Measurements from ENCODE around the gene BICDL1. TPM values are rescaled to one million over a fixed set of nuclear protein-coding genes. Genes with fewer than 3 reads are reported as not detected.

Gene BICDL1
- total and polyA plus RNA-seq, 2 experiments from 2014 or later = 3.5 to 3.7 TPM

DNA sequence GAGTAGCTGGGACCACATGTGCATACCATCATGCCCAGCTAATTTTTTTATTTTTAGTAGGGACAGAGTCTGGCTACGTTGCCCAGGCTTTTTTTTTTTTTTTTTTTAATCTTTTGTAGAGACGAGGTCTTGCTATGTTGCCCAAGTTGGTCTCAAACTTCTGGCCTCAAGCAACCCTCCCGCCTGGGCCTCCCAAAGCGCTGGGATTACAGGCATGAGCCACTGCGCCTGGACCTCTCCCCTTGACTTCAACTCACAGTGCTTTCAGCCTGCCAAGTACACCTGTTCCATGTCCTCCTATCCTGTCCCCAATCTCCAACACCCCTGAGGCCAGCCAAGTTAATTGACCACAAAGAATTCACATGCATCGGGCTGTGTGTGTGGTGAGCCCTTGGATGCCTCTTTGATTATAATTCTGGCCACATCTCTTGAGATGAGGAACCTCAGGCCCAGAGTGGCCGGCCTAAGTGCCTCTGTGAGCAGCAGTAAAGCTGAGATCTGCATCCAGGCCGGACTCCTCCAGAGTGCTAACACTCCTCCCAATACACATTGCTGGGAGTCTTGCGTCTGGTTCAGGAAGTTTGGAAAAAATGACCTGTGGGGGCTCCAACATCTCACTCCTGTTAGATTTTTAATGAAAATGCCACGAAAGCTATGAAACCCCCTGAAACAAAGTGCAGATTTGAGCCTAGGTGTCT, 120.7 kb downstream of the BICDL1 start:
- no peaks in the 10 kb centered on the region for H3K9me3 ChIP-seq (ENCODE audit: low read depth)
- no peak for DNase-seq (ENCODE audit: low read depth in 1 of 2, low spot score in 1 of 2)
- no peaks in the 10 kb centered on the region for H3K36me3 ChIP-seq
- peaks cover 3% of the 10 kb centered on the region for H3K4me1 ChIP-seq (ENCODE audit: low read depth)
- no peak overlapping the region for H3K4me3 ChIP-seq
- TF ChIP-seq, protein P1, sequence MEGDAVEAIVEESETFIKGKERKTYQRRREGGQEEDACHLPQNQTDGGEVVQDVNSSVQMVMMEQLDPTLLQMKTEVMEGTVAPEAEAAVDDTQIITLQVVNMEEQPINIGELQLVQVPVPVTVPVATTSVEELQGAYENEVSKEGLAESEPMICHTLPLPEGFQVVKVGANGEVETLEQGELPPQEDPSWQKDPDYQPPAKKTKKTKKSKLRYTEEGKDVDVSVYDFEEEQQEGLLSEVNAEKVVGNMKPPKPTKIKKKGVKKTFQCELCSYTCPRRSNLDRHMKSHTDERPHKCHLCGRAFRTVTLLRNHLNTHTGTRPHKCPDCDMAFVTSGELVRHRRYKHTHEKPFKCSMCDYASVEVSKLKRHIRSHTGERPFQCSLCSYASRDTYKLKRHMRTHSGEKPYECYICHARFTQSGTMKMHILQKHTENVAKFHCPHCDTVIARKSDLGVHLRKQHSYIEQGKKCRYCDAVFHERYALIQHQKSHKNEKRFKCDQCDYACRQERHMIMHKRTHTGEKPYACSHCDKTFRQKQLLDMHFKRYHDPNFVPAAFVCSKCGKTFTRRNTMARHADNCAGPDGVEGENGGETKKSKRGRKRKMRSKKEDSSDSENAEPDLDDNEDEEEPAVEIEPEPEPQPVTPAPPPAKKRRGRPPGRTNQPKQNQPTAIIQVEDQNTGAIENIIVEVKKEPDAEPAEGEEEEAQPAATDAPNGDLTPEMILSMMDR (IDR thresholded peaks at IDR 0.05; ENCODE audit: low read depth, low read length) = no peak
- no peak overlapping the region for H3K27ac ChIP-seq
- no peaks in the 10 kb centered on the region for H3K27me3 ChIP-seq

DNA sequence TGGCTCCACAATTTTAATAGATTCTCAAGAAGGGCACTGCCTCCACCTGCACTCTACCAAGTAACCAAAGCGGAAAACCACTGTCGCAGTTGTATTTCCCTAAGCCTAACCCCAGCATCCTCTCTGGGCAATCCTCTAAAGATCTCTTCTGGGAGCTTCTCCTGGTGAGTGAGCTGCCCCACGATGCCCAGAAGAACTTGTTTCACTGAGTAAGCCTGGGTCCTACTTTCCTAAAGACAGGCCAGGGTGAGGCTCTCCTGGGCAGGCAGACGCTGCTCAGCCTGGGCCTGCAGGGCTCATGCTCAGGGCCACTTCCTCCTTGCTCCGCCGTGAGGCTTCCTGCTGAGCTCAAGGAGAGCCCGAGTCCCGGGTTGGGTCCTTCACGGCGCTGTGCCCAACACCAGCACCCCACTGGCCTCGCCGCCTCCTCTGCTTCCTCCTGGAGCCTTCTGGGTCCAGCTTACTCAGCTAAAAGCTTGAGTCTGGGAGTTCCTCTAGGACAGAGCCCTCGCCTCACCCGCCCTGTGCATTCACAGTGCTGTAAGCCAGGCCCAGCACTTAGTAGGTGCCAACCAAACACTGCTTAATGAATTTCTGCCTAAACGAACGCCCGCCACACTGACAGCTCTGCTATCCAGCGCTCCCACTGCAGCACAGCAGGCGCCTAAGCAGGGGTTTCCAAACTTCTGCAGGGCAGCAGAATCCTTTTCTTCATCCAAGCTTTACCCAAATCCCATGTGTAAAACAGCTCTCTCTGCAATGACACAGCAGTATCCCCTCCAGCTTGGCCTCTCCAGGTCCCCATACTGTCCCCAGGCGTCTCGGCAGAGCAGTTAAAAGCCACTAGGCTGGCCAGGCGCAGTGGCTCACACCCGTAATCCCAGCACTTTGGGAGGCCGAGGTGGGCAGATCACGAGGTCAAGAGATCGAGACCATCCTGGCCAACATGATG, 121.8 kb downstream of the BICDL1 start:
- DNase-seq (ENCODE audit: low read depth in 1 of 2, low spot score in 1 of 2) = no peak
- no peaks in the 10 kb centered on the region for H3K27me3 ChIP-seq
- TF ChIP-seq, protein P1 (IDR thresholded peaks at IDR 0.05; ENCODE audit: low read depth, low read length) = no peak
- peak overlapping the region; percentile 0 for H3K27ac ChIP-seq
- H3K9me3 ChIP-seq (ENCODE audit: low read depth) = no peaks in the 10 kb centered on the region
- H3K4me1 ChIP-seq (ENCODE audit: low read depth) = peaks cover 3% of the 10 kb centered on the region
- H3K4me3 ChIP-seq = no peak overlapping the region
- H3K36me3 ChIP-seq = no peaks in the 10 kb centered on the region

DNA sequence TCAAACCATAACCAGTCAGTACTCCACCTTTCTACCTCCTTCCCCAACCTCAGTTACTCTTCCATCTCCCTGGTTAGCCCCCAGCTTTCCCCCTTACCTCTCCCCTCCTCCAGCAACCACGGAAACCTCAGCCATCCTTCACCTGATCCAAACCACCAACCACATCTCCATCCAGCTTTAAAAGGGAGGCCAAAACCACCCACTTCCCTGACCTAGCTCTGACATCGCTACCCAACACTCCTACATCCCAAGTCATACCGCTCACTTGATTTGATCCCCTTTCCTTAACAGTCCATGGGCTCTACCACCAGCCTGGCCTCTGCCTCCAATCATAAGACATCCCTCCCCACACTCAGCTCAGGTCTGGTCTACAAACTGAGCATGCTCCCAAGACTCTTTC, 126.0 kb downstream of the BICDL1 start:
- Histone ChIP-seq H3K27ac (no peak overlapping the region), H3K4me1 (ENCODE audit: low read depth) (peaks cover 6% of the 10 kb centered on the region), H3K9me3 (ENCODE audit: low read depth) (no peaks in the 10 kb centered on the region), H3K27me3 (no peaks in the 10 kb centered on the region), H3K4me3 (no peak overlapping the region), H3K36me3 (no peaks in the 10 kb centered on the region)
- DNase-seq (ENCODE audit: low read depth in 1 of 2, low spot score in 1 of 2) = no peak
- TF ChIP-seq, protein P1 (IDR thresholded peaks at IDR 0.05; ENCODE audit: low read depth, low read length) = no peak

DNA sequence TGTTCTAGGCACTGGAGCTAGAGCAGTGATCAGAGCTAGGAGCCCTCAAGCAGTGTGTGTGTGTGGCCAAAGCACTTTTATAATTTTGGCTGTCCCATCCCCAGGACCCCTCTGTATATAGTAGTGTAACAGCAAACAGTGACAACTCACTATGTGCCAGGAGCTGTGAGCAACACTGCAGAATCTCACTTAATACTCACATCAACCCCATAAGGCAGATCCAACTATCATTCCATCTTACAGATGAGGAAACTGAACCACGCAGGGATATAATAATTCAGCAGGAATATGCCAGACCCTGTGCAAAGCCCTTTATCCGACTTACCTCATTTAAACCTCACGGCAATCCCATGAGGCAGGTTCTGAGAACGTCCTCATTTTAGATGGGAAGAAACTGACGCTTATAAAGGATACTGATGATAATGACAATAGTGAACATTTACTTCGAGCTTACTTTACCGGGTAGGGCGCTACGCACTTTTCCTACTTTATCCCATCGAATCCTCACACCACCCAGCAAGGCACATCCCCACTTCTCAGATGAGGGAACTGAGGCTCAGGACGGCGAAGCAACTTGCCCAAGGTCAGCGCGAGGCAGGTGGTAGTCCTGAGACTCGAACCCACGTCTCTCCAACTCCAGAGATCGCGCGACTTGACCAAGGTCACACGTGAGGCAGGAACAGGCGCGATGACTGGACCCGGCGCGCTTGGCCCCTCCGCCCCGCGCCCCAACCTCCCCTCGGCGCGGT, 126.8 kb downstream of the BICDL1 start:
- H3K4me3 ChIP-seq = peak overlapping the region; percentile 88
- H3K9me3 ChIP-seq (ENCODE audit: low read depth) = no peaks in the 10 kb centered on the region
- DNase-seq (ENCODE audit: low read depth in 1 of 2, low spot score in 1 of 2) = peak in 1 of 2 donors; percentile 39
- H3K27ac ChIP-seq = peak overlapping the region; percentile 89
- TF ChIP-seq, protein P1 (IDR thresholded peaks at IDR 0.05; ENCODE audit: low read depth, low read length) = no peak
- peaks cover 6% of the 10 kb centered on the region for H3K4me1 ChIP-seq (ENCODE audit: low read depth)
- H3K27me3 ChIP-seq = no peaks in the 10 kb centered on the region
- H3K36me3 ChIP-seq = no peaks in the 10 kb centered on the region

DNA sequence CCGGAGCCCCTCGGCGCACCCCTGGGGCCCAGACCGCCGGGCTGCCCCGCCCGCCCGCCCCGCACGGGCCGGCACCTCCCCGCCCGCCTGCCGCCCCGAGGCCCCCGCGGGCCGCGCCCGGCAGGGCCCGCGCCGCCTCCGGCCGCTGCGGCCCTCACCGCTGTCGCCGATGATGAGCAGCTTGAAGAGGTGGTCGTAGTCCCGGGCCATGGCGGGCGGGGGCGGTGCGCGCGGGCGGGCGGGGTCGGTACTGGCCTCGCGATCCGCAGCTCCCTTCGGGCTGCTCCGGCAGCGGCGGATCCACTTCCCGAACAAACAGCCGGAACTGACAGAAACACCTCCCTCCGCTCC, 127.4 kb downstream of the BICDL1 start, which contains the start of gene RAB35:
Gene RAB35, minus strand, starts transcription at position 313 of the 351 bp plus-strand sequence. Its CDS starts 103 bp downstream, at position 210.
- no peaks in the 10 kb centered on the region for H3K36me3 ChIP-seq
- H3K4me1 ChIP-seq (ENCODE audit: low read depth) = peaks cover 6% of the 10 kb centered on the region
- TF ChIP-seq, protein P1 (IDR thresholded peaks at IDR 0.05; ENCODE audit: low read depth, low read length) = no peak
- no peaks in the 10 kb centered on the region for H3K9me3 ChIP-seq (ENCODE audit: low read depth)
- no peaks in the 10 kb centered on the region for H3K27me3 ChIP-seq
- peak within 1 kb of the TSS; percentile 89 for H3K27ac ChIP-seq
- peak within 1 kb of the TSS; percentile 88 for H3K4me3 ChIP-seq
- DNase-seq (ENCODE audit: low read depth in 1 of 2, low spot score in 1 of 2) = no peak
